AG09319 (cell line): ENCODE results near the gene BZW2.
A peak's percentile ranks its signal among the peaks of the same experiment; 100 is the strongest.

Experiments used
- DNase-seq: peaks from one replicate; pipeline ENCODE4 v3.0.0-alpha.2; 2010; ENCODE audit warnings: low read depth; ENCODE audit errors: extremely low read depth
- CTCF ChIP-seq: IDR thresholded peaks from 2 replicates; pipeline ENCODE4 v1.5.1; 2011; ENCODE audit warnings: low read depth, mild to moderate bottlenecking, inconsistent platforms, low read length, moderate library complexity

Gene BZW2

GRCh38 chr7:16645593-16646471 is at the start of gene BZW2, which contains the start of gene ANKMY2:
TSS of gene BZW2 (plus strand) at chr7:16646181. CDS start at chr7:16665444, 19,263 bp downstream.
TSS of gene ANKMY2 (minus strand) at chr7:16645754. CDS start at chr7:16645573, 181 bp downstream.
- peak; percentile 91 for DNase-seq
- no peak for TF ChIP-seq CTCF

GRCh38 chr7:16598015-16598414 is 48.0 kb upstream of the BZW2 start:
- TF ChIP-seq CTCF = no peak

GRCh38 chr7:16599860-16600259 is 46.1 kb upstream of the BZW2 start:
- no peak for DNase-seq
- TF ChIP-seq CTCF = no peak

More at GRCh38 chr7:16598015-16598414, 48.0 kb upstream of the BZW2 start:
- no peak for DNase-seq

- TF ChIP-seq CTCF = no peak
- no peak for DNase-seq
Observed at GRCh38 chr7:16603633-16604032, 42.3 kb upstream of the BZW2 start.

- no peak for DNase-seq
- TF ChIP-seq CTCF = peak; percentile 15
Observed at GRCh38 chr7:16604054-16604453, 41.9 kb upstream of the BZW2 start.

GRCh38 chr7:16606704-16607103 is 39.3 kb upstream of the BZW2 start:
- DNase-seq = no peak
- TF ChIP-seq CTCF = no peak

GRCh38 chr7:16609842-16610450 is 36.0 kb upstream of the BZW2 start:
- TF ChIP-seq CTCF = no peak
- DNase-seq = no peak
